Measurements from ENCODE around the gene UTP25.

GRCh38 chr1:209823143-209824041, 4.4 kb upstream of the UTP25 start:
- TF ChIP-seq CTCF (IDR thresholded peaks at IDR 0.05) = peak; percentile 80
- TF ChIP-seq, protein P1, sequence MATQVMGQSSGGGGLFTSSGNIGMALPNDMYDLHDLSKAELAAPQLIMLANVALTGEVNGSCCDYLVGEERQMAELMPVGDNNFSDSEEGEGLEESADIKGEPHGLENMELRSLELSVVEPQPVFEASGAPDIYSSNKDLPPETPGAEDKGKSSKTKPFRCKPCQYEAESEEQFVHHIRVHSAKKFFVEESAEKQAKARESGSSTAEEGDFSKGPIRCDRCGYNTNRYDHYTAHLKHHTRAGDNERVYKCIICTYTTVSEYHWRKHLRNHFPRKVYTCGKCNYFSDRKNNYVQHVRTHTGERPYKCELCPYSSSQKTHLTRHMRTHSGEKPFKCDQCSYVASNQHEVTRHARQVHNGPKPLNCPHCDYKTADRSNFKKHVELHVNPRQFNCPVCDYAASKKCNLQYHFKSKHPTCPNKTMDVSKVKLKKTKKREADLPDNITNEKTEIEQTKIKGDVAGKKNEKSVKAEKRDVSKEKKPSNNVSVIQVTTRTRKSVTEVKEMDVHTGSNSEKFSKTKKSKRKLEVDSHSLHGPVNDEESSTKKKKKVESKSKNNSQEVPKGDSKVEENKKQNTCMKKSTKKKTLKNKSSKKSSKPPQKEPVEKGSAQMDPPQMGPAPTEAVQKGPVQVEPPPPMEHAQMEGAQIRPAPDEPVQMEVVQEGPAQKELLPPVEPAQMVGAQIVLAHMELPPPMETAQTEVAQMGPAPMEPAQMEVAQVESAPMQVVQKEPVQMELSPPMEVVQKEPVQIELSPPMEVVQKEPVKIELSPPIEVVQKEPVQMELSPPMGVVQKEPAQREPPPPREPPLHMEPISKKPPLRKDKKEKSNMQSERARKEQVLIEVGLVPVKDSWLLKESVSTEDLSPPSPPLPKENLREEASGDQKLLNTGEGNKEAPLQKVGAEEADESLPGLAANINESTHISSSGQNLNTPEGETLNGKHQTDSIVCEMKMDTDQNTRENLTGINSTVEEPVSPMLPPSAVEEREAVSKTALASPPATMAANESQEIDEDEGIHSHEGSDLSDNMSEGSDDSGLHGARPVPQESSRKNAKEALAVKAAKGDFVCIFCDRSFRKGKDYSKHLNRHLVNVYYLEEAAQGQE (IDR thresholded peaks at IDR 0.05; ENCODE audit: insufficient read depth in 1 of 2, low read depth in 2 of 2, low read length in 1 of 2) = no peak

Measured in Panc1 (cell line).